ENCODE data around the gene FOXK2. TPM values are rescaled to one million over a fixed set of nuclear protein-coding genes. Genes with fewer than 3 reads are reported as not detected.

The FOXK2 gene
- total and polyA plus RNA-seq, 2 of the 8 experiments (the other 6 are each of a cell fraction or from before 2014, with no cell fraction given): 34.7 to 64.9 TPM

- TF ChIP-seq CHD7 (IDR thresholded peaks at IDR 0.05; ENCODE audit: insufficient replicate concordance, low read length) (no peak), CEBPB (IDR thresholded peaks at IDR 0.05; ENCODE audit: low read depth, low read length) (no peak), FOSL1 (IDR thresholded peaks at IDR 0.05; ENCODE audit: insufficient read depth, low read depth, low read length) (no peak), CTBP2 (IDR thresholded peaks at IDR 0.05; ENCODE audit: borderline replicate concordance, insufficient read depth, insufficient read length, low read length) (no peak), CHD2 (IDR thresholded peaks at IDR 0.05; ENCODE audit: low read length) (no peak), SP2 (IDR thresholded peaks at IDR 0.05; ENCODE audit: low read length) (no peak), ATF2 (IDR thresholded peaks at IDR 0.05; ENCODE audit: low read length) (no peak)
Measured at GRCh38 chr17:82599674-82600661, 80.4 kb downstream of the FOXK2 start (continued).
